Osteocyte (in vitro differentiated cells): Measurements from ENCODE around the gene PDZD2. TPM values are rescaled to one million over a fixed set of nuclear protein-coding genes. Genes with fewer than 3 reads are reported as not detected.

Source experiments
- DNase-seq: peaks from one replicate; pipeline ENCODE4 v3.0.0; 2021; ENCODE audit warnings: mixed read lengths; ENCODE audit not compliant: unreplicated experiment; ENCODE audit errors: extremely low spot score
- H3K27ac Mint-ChIP-seq: one replicate; pipeline ENCODE4 v1.8.0; 2021; ENCODE audit warnings: mild to moderate bottlenecking, mixed read lengths; ENCODE audit not compliant: unreplicated experiment
- H3K27me3 Mint-ChIP-seq: one replicate; pipeline ENCODE4 v1.8.0; 2021; ENCODE audit warnings: mixed read lengths; ENCODE audit not compliant: unreplicated experiment
- H3K36me3 Mint-ChIP-seq: one replicate; pipeline ENCODE4 v1.8.0; 2021; ENCODE audit warnings: mixed read lengths; ENCODE audit not compliant: unreplicated experiment
- H3K4me1 Mint-ChIP-seq: one replicate; pipeline ENCODE4 v1.8.0; 2021; ENCODE audit warnings: mixed read lengths; ENCODE audit not compliant: unreplicated experiment
- H3K4me3 Mint-ChIP-seq: one replicate; pipeline ENCODE4 v1.8.0; 2021; ENCODE audit warnings: mild to moderate bottlenecking, moderate library complexity, mixed read lengths; ENCODE audit not compliant: unreplicated experiment
- H3K9me3 Mint-ChIP-seq: one replicate; pipeline ENCODE4 v1.8.0; 2021; ENCODE audit warnings: mixed read lengths; ENCODE audit not compliant: unreplicated experiment
- total RNA-seq: library from RNA; stranded (reverse); gene quantifications from 2 replicates; pipeline ENCODE4 v1.2.1, GENCODE V29; 2021
- TF ChIP-seq, protein P1 (sequence below): fragments of 200-600 bp; sonication (generic); IDR thresholded peaks from 2 replicates; pipeline ENCODE4 v1.5.0; 2021; ENCODE audit warnings: antibody characterized with exemption, mild to moderate bottlenecking, moderate library complexity

The PDZD2 gene
- total RNA-seq, 1 donor from 2014 or later, result 2.3 TPM

DNA sequence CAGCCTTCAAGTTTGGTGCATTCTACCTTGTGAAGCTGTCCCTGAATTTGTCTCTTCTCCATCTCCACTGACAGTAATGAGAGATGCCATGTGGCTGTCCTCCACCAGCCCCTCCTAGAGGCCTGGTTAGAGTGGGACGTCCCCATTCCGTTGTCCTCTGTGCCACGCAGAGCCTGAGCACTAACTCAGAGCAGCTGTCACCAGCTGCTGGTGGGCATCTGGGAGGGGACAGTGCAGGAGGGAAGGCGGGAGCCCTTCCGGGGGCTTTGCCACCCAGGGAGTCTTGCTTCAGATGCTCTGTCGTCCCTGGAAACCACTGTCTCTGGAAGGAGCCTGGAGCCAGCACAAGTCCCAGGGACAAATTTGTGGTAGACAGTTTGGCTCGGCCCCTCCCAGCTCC, 78.6 kb downstream of the PDZD2 start:
- Mint-ChIP-seq H3K9me3 (no peaks in the 10 kb centered on the region), H3K27me3 (peaks cover 48% of the 10 kb centered on the region)
- no peak for DNase-seq

DNA sequence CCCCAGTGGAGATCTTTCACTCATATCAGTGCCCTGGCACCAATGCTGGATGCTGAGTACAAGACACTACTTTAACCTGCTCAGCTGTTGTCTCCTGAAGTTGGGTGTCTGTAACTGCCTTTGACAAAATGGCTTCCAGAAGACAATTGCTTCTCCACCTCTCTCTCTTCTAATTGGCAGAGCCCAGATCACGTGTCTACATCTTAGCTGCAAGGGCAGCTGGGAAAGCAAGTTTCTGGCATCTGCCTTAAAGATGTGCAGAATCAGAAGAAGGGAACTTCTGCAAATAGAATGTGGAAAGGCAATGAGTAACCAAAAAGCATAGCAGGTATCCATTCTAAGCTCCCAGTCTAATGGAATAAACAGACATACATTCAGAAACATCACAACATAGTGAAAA, 81.1 kb downstream of the PDZD2 start:
- no peak for DNase-seq
- Mint-ChIP-seq H3K4me3 (no peak overlapping the region), H3K27ac (no peak overlapping the region), H3K4me1 (no peaks in the 10 kb centered on the region), H3K36me3 (no peaks in the 10 kb centered on the region), H3K27me3 (peaks cover 43% of the 10 kb centered on the region), H3K9me3 (no peaks in the 10 kb centered on the region)
- TF ChIP-seq, protein P1, sequence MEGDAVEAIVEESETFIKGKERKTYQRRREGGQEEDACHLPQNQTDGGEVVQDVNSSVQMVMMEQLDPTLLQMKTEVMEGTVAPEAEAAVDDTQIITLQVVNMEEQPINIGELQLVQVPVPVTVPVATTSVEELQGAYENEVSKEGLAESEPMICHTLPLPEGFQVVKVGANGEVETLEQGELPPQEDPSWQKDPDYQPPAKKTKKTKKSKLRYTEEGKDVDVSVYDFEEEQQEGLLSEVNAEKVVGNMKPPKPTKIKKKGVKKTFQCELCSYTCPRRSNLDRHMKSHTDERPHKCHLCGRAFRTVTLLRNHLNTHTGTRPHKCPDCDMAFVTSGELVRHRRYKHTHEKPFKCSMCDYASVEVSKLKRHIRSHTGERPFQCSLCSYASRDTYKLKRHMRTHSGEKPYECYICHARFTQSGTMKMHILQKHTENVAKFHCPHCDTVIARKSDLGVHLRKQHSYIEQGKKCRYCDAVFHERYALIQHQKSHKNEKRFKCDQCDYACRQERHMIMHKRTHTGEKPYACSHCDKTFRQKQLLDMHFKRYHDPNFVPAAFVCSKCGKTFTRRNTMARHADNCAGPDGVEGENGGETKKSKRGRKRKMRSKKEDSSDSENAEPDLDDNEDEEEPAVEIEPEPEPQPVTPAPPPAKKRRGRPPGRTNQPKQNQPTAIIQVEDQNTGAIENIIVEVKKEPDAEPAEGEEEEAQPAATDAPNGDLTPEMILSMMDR, result no peak

More for the DNA sequence above, 78.6 kb downstream of the PDZD2 start:
- Mint-ChIP-seq H3K4me3 (no peak overlapping the region), H3K36me3 (no peaks in the 10 kb centered on the region), H3K4me1 (no peaks in the 10 kb centered on the region), H3K27ac (no peak overlapping the region)
- TF ChIP-seq, protein P1, result no peak

DNA sequence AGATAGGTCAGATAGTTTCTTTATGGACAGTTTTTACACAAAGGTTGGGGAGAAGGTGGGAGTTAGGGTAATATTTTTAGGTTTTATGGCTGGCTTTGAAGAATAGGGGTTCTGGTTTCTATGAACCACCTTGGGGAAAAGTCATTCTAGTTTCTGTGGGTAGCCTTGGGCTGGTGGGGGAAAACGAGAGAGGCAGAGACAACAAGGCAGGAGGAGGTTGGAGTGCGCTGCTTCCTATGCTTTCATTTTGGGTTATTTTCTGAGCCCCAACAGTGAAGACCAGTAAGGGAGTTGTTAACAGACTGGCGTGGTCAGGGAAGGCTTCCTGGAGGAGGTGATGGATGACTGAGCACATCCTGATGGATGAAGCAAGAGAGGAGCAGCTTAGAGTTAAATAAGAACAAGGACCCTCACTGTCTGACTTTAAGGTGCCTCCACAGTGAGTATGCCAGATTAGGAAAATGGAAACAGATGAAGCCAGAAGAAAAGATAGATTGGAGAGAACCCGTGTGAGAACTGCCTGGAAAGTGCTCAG, 81.9 kb downstream of the PDZD2 start:
- no peaks in the 10 kb centered on the region for H3K9me3 Mint-ChIP-seq
- peaks cover 35% of the 10 kb centered on the region for H3K27me3 Mint-ChIP-seq
- no peaks in the 10 kb centered on the region for H3K36me3 Mint-ChIP-seq
- H3K27ac Mint-ChIP-seq, result no peak overlapping the region
- no peak for DNase-seq
- TF ChIP-seq, protein P1, result no peak
- no peaks in the 10 kb centered on the region for H3K4me1 Mint-ChIP-seq
- H3K4me3 Mint-ChIP-seq, result no peak overlapping the region

DNA sequence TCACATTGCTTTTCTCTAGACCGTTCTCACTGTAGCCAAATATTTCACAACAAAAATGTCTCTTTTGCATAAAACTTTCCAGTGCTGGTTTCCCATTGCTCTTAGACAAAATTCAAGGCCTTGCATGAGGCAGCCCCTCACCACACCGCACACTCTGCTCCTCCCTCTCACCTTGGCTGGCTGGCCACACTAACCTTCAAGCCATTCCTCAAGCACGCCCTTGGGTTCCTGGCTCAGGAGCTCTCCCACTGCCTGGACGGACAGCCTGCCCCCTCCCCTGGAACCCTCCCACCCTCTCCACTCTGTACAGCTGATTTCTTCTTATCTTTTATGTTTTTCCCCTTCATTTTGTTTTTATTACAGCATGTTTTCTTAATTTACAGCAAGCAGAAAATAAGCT, 83.2 kb downstream of the PDZD2 start:
- peaks cover 31% of the 10 kb centered on the region for H3K27me3 Mint-ChIP-seq
- TF ChIP-seq, protein P1, result no peak
- no peaks in the 10 kb centered on the region for H3K9me3 Mint-ChIP-seq
- no peak overlapping the region for H3K4me3 Mint-ChIP-seq
- no peak for DNase-seq
- H3K4me1 Mint-ChIP-seq, result no peaks in the 10 kb centered on the region
- no peaks in the 10 kb centered on the region for H3K36me3 Mint-ChIP-seq
- H3K27ac Mint-ChIP-seq, result no peak overlapping the region

DNA sequence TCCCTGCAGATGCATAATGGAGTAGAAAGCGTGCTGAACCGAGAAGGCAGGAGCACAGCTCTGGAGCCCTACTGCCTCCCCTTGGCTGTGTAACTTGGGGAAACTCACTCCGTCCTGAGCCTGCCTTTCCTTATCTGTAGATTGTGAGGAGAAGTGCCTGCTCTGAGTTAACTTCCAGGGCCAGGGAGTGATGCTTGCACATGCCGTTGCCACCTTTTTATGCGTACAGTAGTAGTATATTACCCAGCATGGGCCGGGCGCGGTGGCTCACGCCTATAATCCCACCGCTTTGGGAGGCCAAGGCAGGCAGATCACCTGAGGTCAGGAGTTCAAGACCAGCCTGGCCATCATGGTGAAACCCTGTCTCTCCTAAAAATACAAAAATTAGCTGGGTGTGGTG, 87.1 kb downstream of the PDZD2 start:
- DNase-seq, result no peak
- Mint-ChIP-seq H3K36me3 (no peaks in the 10 kb centered on the region), H3K4me3 (no peak overlapping the region), H3K4me1 (no peaks in the 10 kb centered on the region), H3K27me3 (peaks cover 15% of the 10 kb centered on the region), H3K9me3 (no peaks in the 10 kb centered on the region), H3K27ac (no peak overlapping the region)
- TF ChIP-seq, protein P1, result no peak
